Pancreas (tissue), 10 donors: Measurements from ENCODE around the gene NR2F1. TPM values are rescaled to one million over a fixed set of nuclear protein-coding genes. Genes with fewer than 3 reads are reported as not detected.

Experiments
- ATAC-seq, 4 donors: fragments of 200-7000 bp; cut with Tn5 transposase; one replicate each; pipeline versions ENCODE4 v1.8.0 to v1.9.1; 2020; ENCODE audit warnings: mild to moderate bottlenecking in 4 of 4, moderate library complexity in 4 of 4
- DNase-seq, 6 donors: peaks; one replicate each; pipeline ENCODE4 v3.0.0-alpha.2; 2020
- FAIRE-seq: peaks from 2 replicates; lab custom pipeline; 2012; peaks lifted over from hg19 to GRCh38; lab: Jason Lieb, UNC
- H3K27ac ChIP-seq, 4 donors: fragments of 200-600 bp; sonication (generic); 1 replicate in 3 of 4; 2 replicates in 1 of 4; pipeline versions ENCODE4 v1.5.0 to v1.8.0; 2020
- H3K27me3 ChIP-seq, 4 donors: fragments of 200-600 bp; one replicate each; pipeline ENCODE4 v1.8.0; 2021
- H3K36me3 ChIP-seq, 3 donors: fragments of 200-600 bp; sonication (generic) in 1 of 3; one replicate each; pipeline versions ENCODE4 v1.5.0 to v1.8.0; 2020 to 2021
- H3K4me1 ChIP-seq, 3 donors: fragments of 200-600 bp; one replicate each; pipeline ENCODE4 v1.8.0; 2021
- H3K4me3 ChIP-seq, 4 donors: fragments of 200-600 bp; sonication (generic) in 2 of 4; one replicate each; pipeline versions ENCODE4 v1.5.0 to v1.8.0; 2020 to 2021
- H3K9me3 ChIP-seq, 4 donors: fragments of 200-600 bp; one replicate each; pipeline ENCODE4 v1.8.0; 2021
- CTCF ChIP-seq, 4 donors: fragments of 200-600 bp; sonication (generic) in 3 of 4; IDR thresholded peaks; one replicate each; pipeline versions ENCODE4 v1.5.0 to v1.8.0; 2021; ENCODE audit warnings: antibody characterized with exemption in 4 of 4
- WGBS, 2 donors: extraction: QIAGEN DNeasy Blood & Tissue Kit; methylation state at CpG; one replicate each; pipeline ENCODE4 v1.1.7; 2013; 5-methylcytosine and 5-hydroxymethylcytosine counted together
- intact Hi-C, 3 donors: fragments of 100-400 bp; cut with DNase I; formaldehyde crosslinking; loops; one replicate each; pipeline versions ENCODE4 v1.11.1 to v1.14.2; 2022
- polyA plus RNA-seq, 2 donors: library from polyadenylated mRNA; stranded (reverse); fragments of 200-250 nt; gene quantifications; one replicate each; pipeline ENCODE4 v1.2.3, GENCODE V29; 2013
- total RNA-seq, 6 donors: library from RNA; stranded (reverse); fragmentation: NEBNext Ultra II Directional in 4 of 6; extraction: Animal tissue kit (Norgen Biotek cat#: 25700) in 4 of 6; gene quantifications; one replicate each; pipeline versions ENCODE4 v1.2.1 to v1.2.4, GENCODE V29; 2021 to 2023
- donor health status: healthy with polysubstance abuse.
- donor health status: DM: no; HTN: no; CAD: no; lungs with moderate emphysema.
- donor health status: DM: no; HTN: no; CAD: no.
- donor health status: control.
- donor health status: control.
- donor health status: Bipolar disorder and iron deficiency.
- donor health status: DM: yes; HTN: yes; CAD: no.
- donor health status: DM: no; HTN: no; CAD: no.
- donor health status: DM: no; HTN: no; CAD: no.
- donor health status: DM: yes; HTN: yes; CAD: no.

NR2F1 gene
- total and polyA plus RNA-seq, 8 donors = 1.4 to 8.1 (median 4.9) TPM

GRCh38 chr5:93578813-93579691 is 4.0 kb upstream of the NR2F1 start:
- Histone ChIP-seq H3K4me1 (peaks cover 0 to 5% (median 0%) of the 10 kb centered on the region in 3 donors), H3K9me3 (no peaks in the 10 kb centered on the region), H3K36me3 (no peaks in the 10 kb centered on the region), H3K27me3 (no peaks in the 10 kb centered on the region), H3K4me3 (peak overlapping the region; percentile 32 to 60 (median 48)), H3K27ac (peak overlapping the region in 2 of 4 donors; percentile 6 to 53)
- intact Hi-C loops = no loop called here
- DNase-seq = peak in 2 of 6 donors; percentile 26 to 75
- TF ChIP-seq CTCF (IDR thresholded peaks at IDR 0.05) = no peak
- FAIRE-seq = no peak
- no peak for ATAC-seq
- 20 to 21% methylated on average over 42 to 49 of the region's 49 CpGs for WGBS, 2 donors

- peak in 3 of 6 donors; percentile 36 to 78 (median 63) for DNase-seq
- no peak for FAIRE-seq
- Histone ChIP-seq H3K27ac (peak overlapping the region in 2 of 4 donors; percentile 6 to 53), H3K4me3 (peak overlapping the region; percentile 32 to 60 (median 48)), H3K9me3 (no peaks in the 10 kb centered on the region), H3K4me1 (peaks cover 0 to 5% (median 0%) of the 10 kb centered on the region in 3 donors), H3K36me3 (no peaks in the 10 kb centered on the region), H3K27me3 (no peaks in the 10 kb centered on the region)
- intact Hi-C loops = no loop called here
- whole genome bisulfite sequencing, 2 donors = 1% methylated on average over 26 to 32 of the region's 32 CpGs
- TF ChIP-seq CTCF (IDR thresholded peaks at IDR 0.05) = no peak
- ATAC-seq = peak; percentile 20 to 39 (median 31)
These were observed 3.3 kb upstream of the NR2F1 start for GRCh38 chr5:93579692-93580062.

DNA sequence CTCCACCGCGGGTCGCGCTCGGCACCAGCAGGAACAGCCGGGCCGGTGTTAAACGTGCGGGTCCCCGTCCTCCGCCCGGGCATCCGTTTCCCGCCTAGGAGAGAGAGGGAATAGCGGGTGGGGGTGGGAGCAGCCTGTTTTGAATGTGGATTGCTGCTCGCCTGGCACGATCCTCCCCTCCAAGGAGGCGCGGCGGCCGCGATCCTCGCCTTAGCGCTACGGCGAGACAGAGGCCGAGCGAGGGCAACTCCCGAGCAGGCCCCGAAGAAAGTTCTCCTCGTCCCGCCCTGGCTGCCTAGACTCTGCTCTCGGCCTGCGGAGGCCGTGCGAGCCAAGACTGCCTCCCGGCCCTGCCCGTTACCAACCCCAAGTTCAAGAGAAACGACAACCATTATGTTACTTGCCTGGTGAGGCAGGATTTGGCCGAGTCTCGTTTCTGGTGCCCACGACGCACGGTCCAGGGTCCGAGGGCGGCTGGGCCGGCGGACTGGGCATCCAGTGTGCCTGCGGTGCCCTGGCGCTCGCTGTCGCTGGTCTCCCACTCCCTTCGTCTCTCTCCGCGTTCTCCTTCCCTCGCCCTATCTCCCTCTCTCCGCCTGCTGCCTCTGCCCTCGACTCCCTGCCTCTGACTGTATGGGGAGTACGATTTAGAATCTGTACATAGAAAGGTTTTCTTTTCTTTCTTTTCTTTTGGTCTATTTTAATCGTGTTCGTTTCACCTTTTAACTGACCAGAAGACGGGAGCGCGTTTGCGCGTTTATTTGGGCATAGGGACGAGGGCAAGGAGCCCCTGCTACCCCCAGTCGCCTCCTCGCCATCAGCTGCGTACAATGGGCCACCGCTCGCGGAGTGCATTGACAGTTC is 2.7 kb upstream of the NR2F1 start:
- intact Hi-C loops = no loop called here
- peaks cover 0 to 5% (median 0%) of the 10 kb centered on the region in 3 donors for H3K4me1 ChIP-seq
- 1% methylated on average over 63 to 73 of the region's 73 CpGs for WGBS, 2 donors
- H3K9me3 ChIP-seq = no peaks in the 10 kb centered on the region
- no peaks in the 10 kb centered on the region for H3K27me3 ChIP-seq
- FAIRE-seq = no peak
- ATAC-seq = peak; percentile 22 to 27 (median 26)
- no peaks in the 10 kb centered on the region for H3K36me3 ChIP-seq
- DNase-seq = peak in 4 of 6 donors; percentile 37 to 77 (median 62)
- peak overlapping the region; percentile 32 to 60 (median 48) for H3K4me3 ChIP-seq
- TF ChIP-seq CTCF (IDR thresholded peaks at IDR 0.05) = no peak
- H3K27ac ChIP-seq = peak overlapping the region in 2 of 4 donors; percentile 36 to 53

DNA sequence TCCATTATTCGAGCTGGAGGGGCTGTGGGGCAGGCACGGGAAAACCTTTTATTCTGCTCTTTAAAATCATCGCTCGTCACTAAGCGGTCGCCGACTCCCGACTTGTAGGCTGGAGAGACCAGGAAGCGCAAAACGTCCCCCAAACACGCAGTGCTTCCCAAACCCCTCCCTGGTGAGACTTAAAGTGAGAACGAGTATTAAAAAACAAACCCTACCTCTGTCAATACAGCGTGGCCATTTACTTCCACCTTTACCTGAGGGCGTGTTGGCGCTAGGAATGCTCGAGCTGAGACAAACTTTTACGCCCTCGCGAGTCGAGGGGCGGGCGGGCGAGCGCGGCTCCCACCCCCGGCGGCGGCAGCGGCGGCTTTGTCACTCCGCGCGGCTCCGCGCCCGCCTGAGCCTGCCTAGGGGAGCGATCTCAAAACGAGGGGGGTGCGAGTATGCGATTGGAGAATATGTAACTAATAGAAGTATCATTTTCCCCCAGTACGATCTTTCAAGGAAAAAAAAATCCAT is 2.0 kb upstream of the NR2F1 start, which contains the start of gene NR2F1-AS1:
Gene NR2F1-AS1, minus strand, starts transcription at position 293 of the 519 bp plus-strand sequence.
- DNase-seq (no peak), ATAC-seq (peak; percentile 11 to 21 (median 18)), FAIRE-seq (no peak)
- WGBS, 2 donors = 1% methylated on average over 41 of the region's 41 CpGs
- no peak for TF ChIP-seq CTCF (IDR thresholded peaks at IDR 0.05)
- Histone ChIP-seq H3K4me1 (peaks cover 0 to 5% (median 0%) of the 10 kb centered on the region in 3 donors), H3K4me3 (peak within 1 kb of the TSS; percentile 32 to 60 (median 48)), H3K27me3 (no peaks in the 10 kb centered on the region), H3K36me3 (no peaks in the 10 kb centered on the region), H3K27ac (peak within 1 kb of the TSS in 2 of 4 donors; percentile 36 to 53), H3K9me3 (no peaks in the 10 kb centered on the region)
- intact Hi-C loops = no loop called here
